ENCODE data around the gene ARHGDIB. TPM values are rescaled to one million over a fixed set of nuclear protein-coding genes. Genes with fewer than 3 reads are reported as not detected.

The ARHGDIB gene
- total RNA-seq, 3 donors from 2014 or later (not counting 1 experiment from before 2014, with no cell fraction given): 838 to 962 (median 929) TPM

DNA sequence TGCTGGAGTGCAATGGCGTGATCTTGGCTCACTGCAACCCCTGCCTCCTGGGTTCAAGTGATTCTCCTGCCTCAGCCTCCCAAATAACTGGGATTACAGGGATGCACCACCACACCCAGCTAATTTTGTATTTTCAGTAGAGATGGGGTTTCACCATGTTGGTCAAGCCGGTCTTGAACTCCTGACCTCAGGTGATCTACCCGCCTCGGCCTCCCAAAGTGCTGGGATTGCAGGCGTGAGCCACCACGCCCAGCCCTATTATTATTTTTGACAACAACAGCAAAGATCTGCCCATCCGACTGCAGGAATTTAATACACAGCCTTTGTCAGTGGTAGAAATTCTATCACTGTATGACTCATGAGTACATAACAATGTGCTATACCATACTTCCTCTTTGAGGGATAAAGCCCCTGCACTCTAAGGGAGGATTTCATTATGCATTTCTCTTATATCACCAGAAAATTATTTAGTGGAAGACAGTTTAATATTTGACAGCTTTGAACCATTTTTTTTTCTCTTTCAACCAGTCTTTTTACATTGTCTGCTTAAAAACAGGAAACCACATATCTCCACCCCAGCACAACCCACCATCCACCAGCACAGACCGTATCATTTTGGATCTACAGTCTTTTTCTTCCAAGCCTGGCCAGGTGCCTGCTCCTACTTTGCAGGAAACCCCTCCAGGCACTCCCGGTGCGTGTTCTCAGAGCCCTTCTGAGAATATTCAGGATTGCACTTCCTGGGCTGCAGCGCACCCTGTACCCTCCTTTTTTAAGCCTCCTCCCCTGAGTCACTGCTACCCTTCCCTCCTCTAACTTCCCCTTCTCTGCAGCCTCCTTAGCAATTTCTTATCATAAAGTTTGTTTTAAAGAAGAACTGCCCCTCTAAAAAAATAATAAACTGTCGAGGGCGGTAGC is 594 bp downstream of the ARHGDIB start:
- H3K4me1 Mint-ChIP-seq: peaks cover 75 to 76% of the 10 kb centered on the region in 2 donors
- peak overlapping the region; percentile 95 for H3K27ac ChIP-seq (ENCODE audit: low read length)
- H3K27me3 Mint-ChIP-seq (ENCODE audit: low read depth in 2 of 2): no peaks in the 10 kb centered on the region
- TF ChIP-seq, protein P1, sequence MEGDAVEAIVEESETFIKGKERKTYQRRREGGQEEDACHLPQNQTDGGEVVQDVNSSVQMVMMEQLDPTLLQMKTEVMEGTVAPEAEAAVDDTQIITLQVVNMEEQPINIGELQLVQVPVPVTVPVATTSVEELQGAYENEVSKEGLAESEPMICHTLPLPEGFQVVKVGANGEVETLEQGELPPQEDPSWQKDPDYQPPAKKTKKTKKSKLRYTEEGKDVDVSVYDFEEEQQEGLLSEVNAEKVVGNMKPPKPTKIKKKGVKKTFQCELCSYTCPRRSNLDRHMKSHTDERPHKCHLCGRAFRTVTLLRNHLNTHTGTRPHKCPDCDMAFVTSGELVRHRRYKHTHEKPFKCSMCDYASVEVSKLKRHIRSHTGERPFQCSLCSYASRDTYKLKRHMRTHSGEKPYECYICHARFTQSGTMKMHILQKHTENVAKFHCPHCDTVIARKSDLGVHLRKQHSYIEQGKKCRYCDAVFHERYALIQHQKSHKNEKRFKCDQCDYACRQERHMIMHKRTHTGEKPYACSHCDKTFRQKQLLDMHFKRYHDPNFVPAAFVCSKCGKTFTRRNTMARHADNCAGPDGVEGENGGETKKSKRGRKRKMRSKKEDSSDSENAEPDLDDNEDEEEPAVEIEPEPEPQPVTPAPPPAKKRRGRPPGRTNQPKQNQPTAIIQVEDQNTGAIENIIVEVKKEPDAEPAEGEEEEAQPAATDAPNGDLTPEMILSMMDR (IDR thresholded peaks at IDR 0.05): no peak
- H3K4me3 ChIP-seq (ENCODE audit: low read length): peak overlapping the region; percentile 91
- intact Hi-C loops (cut with micrococcal nuclease): loop anchor here (1.0 to 5.0 kb wide), 5 partner anchors 9 to 594 kb away; partner anchors contain the start of genes ATF7IP, C12orf60 and WBP11
- DNase-seq (peak; percentile 38 to 75), ATAC-seq (peak; percentile 56 to 76 (median 60))
- H3K4me1 ChIP-seq (ENCODE audit: control insufficient read depth, insufficient read depth, low read length): peaks cover 41% of the 10 kb centered on the region
- peak overlapping the region; percentile 100 for H3K4me3 Mint-ChIP-seq
- no peaks in the 10 kb centered on the region for H3K27me3 ChIP-seq (ENCODE audit: control insufficient read depth, insufficient read depth, low read length)
- H3K36me3 Mint-ChIP-seq: peaks cover 11% of the 10 kb centered on the region
- H3K27ac Mint-ChIP-seq: peak overlapping the region; percentile 97 to 98
- peaks cover 9% of the 10 kb centered on the region for H3K36me3 ChIP-seq (ENCODE audit: control insufficient read depth, insufficient read depth, low read length)
- WGBS (ENCODE audit: insufficient coverage): 0% methylated on average over 13 of the region's 13 CpGs
- H3K9me3 ChIP-seq (ENCODE audit: control insufficient read depth, insufficient read depth, low read length): no peaks in the 10 kb centered on the region
- H3K9me3 Mint-ChIP-seq: no peaks in the 10 kb centered on the region

DNA sequence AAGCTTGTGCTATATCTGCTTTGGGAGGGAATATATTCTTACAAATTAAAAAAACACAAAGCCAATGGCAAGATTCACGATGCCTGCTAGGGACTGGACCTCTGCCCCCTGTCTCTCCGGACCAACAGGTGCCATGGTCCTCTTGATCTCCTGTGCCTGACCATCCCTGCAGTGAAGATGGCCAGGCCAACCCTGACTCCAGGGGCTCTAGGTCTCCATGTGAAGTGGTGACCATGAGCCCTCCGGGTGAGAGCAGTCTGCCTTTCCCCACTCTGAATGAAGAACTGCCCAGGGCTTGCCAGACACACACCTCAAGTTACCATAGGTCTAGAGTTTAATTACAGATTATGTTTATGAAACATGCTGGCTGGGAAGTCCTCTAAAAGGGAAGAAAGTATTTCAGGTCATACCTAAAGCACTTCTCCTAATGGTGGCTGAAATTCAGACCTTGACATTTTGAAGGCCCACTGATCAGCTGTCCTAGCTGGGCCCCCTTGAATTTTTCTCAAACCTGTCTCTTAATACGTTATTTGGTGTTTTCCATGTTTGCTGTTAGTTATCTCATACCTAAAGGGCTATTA is 1.4 kb downstream of the ARHGDIB start:
- Histone ChIP-seq H3K9me3 (ENCODE audit: control insufficient read depth, insufficient read depth, low read length) (no peaks in the 10 kb centered on the region), H3K4me1 (ENCODE audit: control insufficient read depth, insufficient read depth, low read length) (peaks cover 41% of the 10 kb centered on the region), H3K27me3 (ENCODE audit: control insufficient read depth, insufficient read depth, low read length) (no peaks in the 10 kb centered on the region), H3K4me3 (ENCODE audit: low read length) (peak overlapping the region; percentile 91), H3K36me3 (ENCODE audit: control insufficient read depth, insufficient read depth, low read length) (peaks cover 13% of the 10 kb centered on the region), H3K27ac (ENCODE audit: low read length) (peak overlapping the region; percentile 95)
- Mint-ChIP-seq H3K4me3 (peak overlapping the region; percentile 100), H3K9me3 (no peaks in the 10 kb centered on the region), H3K36me3 (peaks cover 11% of the 10 kb centered on the region), H3K27me3 (ENCODE audit: low read depth in 2 of 2) (no peaks in the 10 kb centered on the region), H3K4me1 (peaks cover 75 to 81% of the 10 kb centered on the region in 2 donors), H3K27ac (peak overlapping the region; percentile 97 to 98)
- TF ChIP-seq, protein P1 (IDR thresholded peaks at IDR 0.05): no peak
- ATAC-seq: no peak
- intact Hi-C loops (cut with micrococcal nuclease): loop anchor here (2.0 to 5.0 kb wide), 5 partner anchors 78 to 703 kb away; partner anchors contain the start of gene ATF7IP
- DNase-seq: no peak
- WGBS (ENCODE audit: insufficient coverage): 0% methylated on average over 3 of the region's 4 CpGs

DNA sequence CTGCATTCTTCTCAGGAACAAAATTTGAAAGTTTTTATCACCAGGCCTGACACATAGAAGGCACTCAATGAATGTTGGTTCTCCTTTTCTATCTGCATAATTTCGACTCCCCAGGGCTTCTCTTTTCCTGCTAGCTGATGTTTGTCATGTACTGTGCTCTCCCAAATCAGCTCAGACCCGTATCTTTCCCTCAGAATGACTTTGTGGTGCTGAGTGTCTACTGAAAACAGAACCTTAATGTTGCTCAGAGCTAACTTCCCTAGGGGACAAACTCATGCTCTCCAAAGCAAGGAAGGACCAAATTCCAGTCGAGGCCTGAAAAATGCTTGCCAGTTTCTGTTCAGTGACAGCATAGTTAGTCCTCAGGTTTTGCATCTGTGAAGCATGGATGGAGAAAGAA is 1.9 kb downstream of the ARHGDIB start:
- TF ChIP-seq, protein P1 (IDR thresholded peaks at IDR 0.05): no peak
- DNase-seq (no peak), ATAC-seq (no peak)
- intact Hi-C loops (cut with micrococcal nuclease): loop anchor here (5.0 kb wide), 3 partner anchors 77 to 702 kb away; no protein-coding TSS in a partner anchor
- peak overlapping the region; percentile 97 to 98 for H3K27ac Mint-ChIP-seq
- no peaks in the 10 kb centered on the region for H3K9me3 Mint-ChIP-seq
- peaks cover 77 to 85% of the 10 kb centered on the region in 2 donors for H3K4me1 Mint-ChIP-seq
- peak overlapping the region; percentile 100 for H3K4me3 Mint-ChIP-seq
- 0% methylated on average over 3 of the region's 3 CpGs for WGBS (ENCODE audit: insufficient coverage)
- peaks cover 15% of the 10 kb centered on the region for H3K36me3 ChIP-seq (ENCODE audit: control insufficient read depth, insufficient read depth, low read length)
- no peaks in the 10 kb centered on the region for H3K9me3 ChIP-seq (ENCODE audit: control insufficient read depth, insufficient read depth, low read length)
- no peaks in the 10 kb centered on the region for H3K27me3 Mint-ChIP-seq (ENCODE audit: low read depth in 2 of 2)
- peak overlapping the region; percentile 91 for H3K4me3 ChIP-seq (ENCODE audit: low read length)
- no peaks in the 10 kb centered on the region for H3K27me3 ChIP-seq (ENCODE audit: control insufficient read depth, insufficient read depth, low read length)
- peak overlapping the region; percentile 95 for H3K27ac ChIP-seq (ENCODE audit: low read length)
- H3K4me1 ChIP-seq (ENCODE audit: control insufficient read depth, insufficient read depth, low read length): peaks cover 42% of the 10 kb centered on the region
- peaks cover 11% of the 10 kb centered on the region for H3K36me3 Mint-ChIP-seq

All from natural killer cell (primary cell).